Right atrium auricular region (tissue), 2 donors: ENCODE measurements around the gene RPL36AL. TPM values are rescaled to one million over a fixed set of nuclear protein-coding genes. Genes with fewer than 3 reads are reported as not detected.
"Not testable (repeated sequence)": the region's sequence is repeated elsewhere in the genome, so short reads cannot be mapped to it uniquely, and the experiment has no call there.

Experiments
- DNase-seq: peaks from one replicate; pipeline ENCODE4 v3.0.0-alpha.2; 2019; ENCODE audit warnings: low spot score
- H3K27ac ChIP-seq, 2 donors: fragments of 200-600 bp; sonication (generic); 1 replicate in 1 of 2; 2 replicates in 1 of 2; pipeline ENCODE4 v1.5.1; 2016 to 2019
- H3K27me3 ChIP-seq, 2 donors: fragments of 200-600 bp; sonication (generic); one replicate each; pipeline versions ENCODE4 v1.5.1 to v1.6.0; 2017 to 2019
- H3K36me3 ChIP-seq: fragments of 200-600 bp; sonication (generic); one replicate; pipeline ENCODE4 v1.5.1; 2016
- H3K4me1 ChIP-seq, 2 donors: fragments of 200-600 bp; sonication (generic); one replicate each; pipeline versions ENCODE4 v1.5.1 to v1.6.0; 2017 to 2019
- H3K4me3 ChIP-seq, 2 donors: fragments of 200-600 bp; sonication (generic); 1 replicate in 1 of 2; 2 replicates in 1 of 2; pipeline ENCODE4 v1.5.1; 2017 to 2019; ENCODE audit warnings: mild to moderate bottlenecking in 1 of 2, moderate library complexity in 1 of 2
- H3K9me3 ChIP-seq, 2 donors: fragments of 200-600 bp; sonication (generic); one replicate each; pipeline ENCODE4 v1.5.1; 2019
- CTCF ChIP-seq, 2 donors: fragments of 200-600 bp; sonication (generic); IDR thresholded peaks; one replicate each; pipeline ENCODE4 v1.5.1; 2019; ENCODE audit warnings: antibody characterized with exemption in 2 of 2
- total RNA-seq, 2 donors: library from RNA; depleted of rRNA; stranded (reverse); fragments of >200 nt; gene quantifications; one replicate each; pipeline ENCODE4 v1.1.0, GENCODE V29; 2016

The RPL36AL gene
- 100 to 1,000 TPM; 133 to 301 TPM for total RNA-seq

GRCh38 chr14:49620182-49621113 is at the start of gene RPL36AL, which contains the start of gene MGAT2:
Gene RPL36AL, minus strand, starts transcription at chr14:49620626. Its CDS starts 1,522 bp downstream, at chr14:49619104.
Gene MGAT2, plus strand, starts transcription at chr14:49620799. Its CDS starts 470 bp downstream, at chr14:49621269.
- Histone ChIP-seq H3K27ac (peak within 1 kb of the TSS; percentile 91), H3K9me3 (no peaks in the 10 kb centered on the region), H3K4me1 (peaks cover 0 to 41% of the 10 kb centered on the region in 2 donors), H3K27me3 (no peaks in the 10 kb centered on the region), H3K4me3 (peak within 1 kb of the TSS; percentile 73 to 82), H3K36me3 (peaks cover 16% of the 10 kb centered on the region)
- peak; percentile 19 to 52 for TF ChIP-seq CTCF (IDR thresholded peaks at IDR 0.05)
- peak; percentile 98 for DNase-seq

- Histone ChIP-seq H3K4me3 (no peak overlapping the region), H3K9me3 (no peaks in the 10 kb centered on the region), H3K27ac (no peak overlapping the region), H3K4me1 (no peaks in the 10 kb centered on the region), H3K27me3 (no peaks in the 10 kb centered on the region), H3K36me3 (no peaks in the 10 kb centered on the region)
- DNase-seq, result no peak
- no peak for TF ChIP-seq CTCF (IDR thresholded peaks at IDR 0.05)
Measured at GRCh38 chr14:49659526-49660455, 39.4 kb upstream of the RPL36AL start.

GRCh38 chr14:49657500-49657899 is 37.1 kb upstream of the RPL36AL start:
- DNase-seq, H3K4me1 ChIP-seq, H3K4me3 ChIP-seq, H3K27me3 ChIP-seq, H3K9me3 ChIP-seq, H3K36me3 ChIP-seq, H3K27ac ChIP-seq: not testable (repeated sequence)

GRCh38 chr14:49654511-49654910 is 34.1 kb upstream of the RPL36AL start:
- Histone ChIP-seq H3K4me3 (no peak overlapping the region), H3K4me1 (no peaks in the 10 kb centered on the region), H3K27ac (no peak overlapping the region), H3K27me3 (no peaks in the 10 kb centered on the region), H3K36me3 (no peaks in the 10 kb centered on the region), H3K9me3 (no peaks in the 10 kb centered on the region)
- TF ChIP-seq CTCF (IDR thresholded peaks at IDR 0.05), result no peak
- no peak for DNase-seq

- Histone ChIP-seq H3K4me1 (no peaks in the 10 kb centered on the region), H3K27me3 (no peaks in the 10 kb centered on the region), H3K36me3 (no peaks in the 10 kb centered on the region), H3K9me3 (no peaks in the 10 kb centered on the region), H3K4me3 (no peak overlapping the region), H3K27ac (no peak overlapping the region)
- no peak for DNase-seq
- no peak for TF ChIP-seq CTCF (IDR thresholded peaks at IDR 0.05)
Measured at GRCh38 chr14:49653508-49653907, 33.1 kb upstream of the RPL36AL start.

GRCh38 chr14:49642163-49642562 is 21.7 kb upstream of the RPL36AL start:
- peaks cover 0 to 31% of the 10 kb centered on the region in 2 donors for H3K4me1 ChIP-seq

More at GRCh38 chr14:49642163-49642562, 21.7 kb upstream of the RPL36AL start:
- Histone ChIP-seq H3K4me3 (no peak overlapping the region), H3K36me3 (no peaks in the 10 kb centered on the region), H3K27me3 (no peaks in the 10 kb centered on the region), H3K27ac (peak overlapping the region; percentile 66 to 67), H3K9me3 (no peaks in the 10 kb centered on the region)
- no peak for DNase-seq
- no peak for TF ChIP-seq CTCF (IDR thresholded peaks at IDR 0.05)
